ENCODE measurements around the gene MAL.

MAL gene

GRCh38 chr2:95024371-95024770, 1.1 kb upstream of the MAL start:
- H2AFZ ChIP-seq (ENCODE audit: low read length, unreplicated experiment): no peak overlapping the region
- no peaks in the 10 kb centered on the region for H3K36me3 ChIP-seq (ENCODE audit: insufficient read depth, low read length)
- H3K27ac ChIP-seq (ENCODE audit: low read depth, low read length): no peak overlapping the region
- H3K27me3 ChIP-seq (ENCODE audit: insufficient read depth, low read length): peaks cover 94% of the 10 kb centered on the region
- H3K79me2 ChIP-seq (ENCODE audit: control insufficient read depth, insufficient read depth, low read length, unreplicated experiment): no peaks in the 10 kb centered on the region
- H3K4me3 ChIP-seq (ENCODE audit: low read depth, low read length): no peak overlapping the region
- H3K4me1 ChIP-seq (ENCODE audit: control insufficient read depth, insufficient read depth, low read length, unreplicated experiment): peaks cover 7% of the 10 kb centered on the region

- H2AFZ ChIP-seq (ENCODE audit: low read length, unreplicated experiment): no peak overlapping the region
- no peak overlapping the region for H3K27ac ChIP-seq (ENCODE audit: low read depth, low read length)
- peaks cover 7% of the 10 kb centered on the region for H3K4me1 ChIP-seq (ENCODE audit: control insufficient read depth, insufficient read depth, low read length, unreplicated experiment)
- no peaks in the 10 kb centered on the region for H3K79me2 ChIP-seq (ENCODE audit: control insufficient read depth, insufficient read depth, low read length, unreplicated experiment)
- H3K27me3 ChIP-seq (ENCODE audit: insufficient read depth, low read length): peaks cover 94% of the 10 kb centered on the region
- 0 out of 2 replicates have a peak overlapping the region, but pooled peaks have one; percentile 48 for H3K4me3 ChIP-seq (ENCODE audit: low read depth, low read length)
- H3K36me3 ChIP-seq (ENCODE audit: insufficient read depth, low read length): no peaks in the 10 kb centered on the region
Observed at GRCh38 chr2:95024960-95025405, 525 bp upstream of the MAL start.

GRCh38 chr2:95026471-95027368, 1.2 kb downstream of the MAL start:
- peaks cover 94% of the 10 kb centered on the region for H3K27me3 ChIP-seq (ENCODE audit: insufficient read depth, low read length)
- H3K4me3 ChIP-seq (ENCODE audit: low read depth, low read length): no peak overlapping the region
- no peak overlapping the region for H2AFZ ChIP-seq (ENCODE audit: low read length, unreplicated experiment)
- H3K79me2 ChIP-seq (ENCODE audit: control insufficient read depth, insufficient read depth, low read length, unreplicated experiment): no peaks in the 10 kb centered on the region
- no peaks in the 10 kb centered on the region for H3K36me3 ChIP-seq (ENCODE audit: insufficient read depth, low read length)
- no peak overlapping the region for H3K27ac ChIP-seq (ENCODE audit: low read depth, low read length)
- H3K4me1 ChIP-seq (ENCODE audit: control insufficient read depth, insufficient read depth, low read length, unreplicated experiment): peaks cover 7% of the 10 kb centered on the region

- Histone ChIP-seq H3K4me1 (ENCODE audit: control insufficient read depth, insufficient read depth, low read length, unreplicated experiment) (peaks cover 7% of the 10 kb centered on the region), H3K36me3 (ENCODE audit: insufficient read depth, low read length) (no peaks in the 10 kb centered on the region), H3K27me3 (ENCODE audit: insufficient read depth, low read length) (peaks cover 95% of the 10 kb centered on the region), H3K79me2 (ENCODE audit: control insufficient read depth, insufficient read depth, low read length, unreplicated experiment) (no peaks in the 10 kb centered on the region), H3K27ac (ENCODE audit: low read depth, low read length) (no peak overlapping the region), H2AFZ (ENCODE audit: low read length, unreplicated experiment) (no peak overlapping the region), H3K4me3 (ENCODE audit: low read depth, low read length) (no peak overlapping the region)
Observed at GRCh38 chr2:95027369-95027720, 1.8 kb downstream of the MAL start.

GRCh38 chr2:95029898-95030341, 4.4 kb downstream of the MAL start:
- peaks cover 4% of the 10 kb centered on the region for H3K4me1 ChIP-seq (ENCODE audit: control insufficient read depth, insufficient read depth, low read length, unreplicated experiment)

GRCh38 chr2:95030496-95030895, 5.0 kb downstream of the MAL start:
- no peaks in the 10 kb centered on the region for H3K79me2 ChIP-seq (ENCODE audit: control insufficient read depth, insufficient read depth, low read length, unreplicated experiment)

More at GRCh38 chr2:95029898-95030341, 4.4 kb downstream of the MAL start:
- H3K36me3 ChIP-seq (ENCODE audit: insufficient read depth, low read length): no peaks in the 10 kb centered on the region
- H3K27me3 ChIP-seq (ENCODE audit: insufficient read depth, low read length): peaks cover 96% of the 10 kb centered on the region
- H3K27ac ChIP-seq (ENCODE audit: low read depth, low read length): no peak overlapping the region
- no peak overlapping the region for H3K4me3 ChIP-seq (ENCODE audit: low read depth, low read length)
- no peaks in the 10 kb centered on the region for H3K79me2 ChIP-seq (ENCODE audit: control insufficient read depth, insufficient read depth, low read length, unreplicated experiment)
- no peak overlapping the region for H2AFZ ChIP-seq (ENCODE audit: low read length, unreplicated experiment)

GRCh38 chr2:95031076-95031725, 5.7 kb downstream of the MAL start:
- Histone ChIP-seq H3K27me3 (ENCODE audit: insufficient read depth, low read length) (peaks cover 87% of the 10 kb centered on the region), H3K4me3 (ENCODE audit: low read depth, low read length) (no peak overlapping the region), H3K79me2 (ENCODE audit: control insufficient read depth, insufficient read depth, low read length, unreplicated experiment) (no peaks in the 10 kb centered on the region), H3K4me1 (ENCODE audit: control insufficient read depth, insufficient read depth, low read length, unreplicated experiment) (no peaks in the 10 kb centered on the region), H3K36me3 (ENCODE audit: insufficient read depth, low read length) (no peaks in the 10 kb centered on the region), H3K27ac (ENCODE audit: low read depth, low read length) (no peak overlapping the region), H2AFZ (ENCODE audit: low read length, unreplicated experiment) (no peak overlapping the region)

More at GRCh38 chr2:95030496-95030895, 5.0 kb downstream of the MAL start:
- no peaks in the 10 kb centered on the region for H3K4me1 ChIP-seq (ENCODE audit: control insufficient read depth, insufficient read depth, low read length, unreplicated experiment)
- peaks cover 94% of the 10 kb centered on the region for H3K27me3 ChIP-seq (ENCODE audit: insufficient read depth, low read length)
- no peak overlapping the region for H3K27ac ChIP-seq (ENCODE audit: low read depth, low read length)
- no peaks in the 10 kb centered on the region for H3K36me3 ChIP-seq (ENCODE audit: insufficient read depth, low read length)
- no peak overlapping the region for H2AFZ ChIP-seq (ENCODE audit: low read length, unreplicated experiment)
- no peak overlapping the region for H3K4me3 ChIP-seq (ENCODE audit: low read depth, low read length)

- Histone ChIP-seq H3K27me3 (ENCODE audit: insufficient read depth, low read length) (peaks cover 83% of the 10 kb centered on the region), H2AFZ (ENCODE audit: low read length, unreplicated experiment) (no peak overlapping the region), H3K4me1 (ENCODE audit: control insufficient read depth, insufficient read depth, low read length, unreplicated experiment) (no peaks in the 10 kb centered on the region), H3K79me2 (ENCODE audit: control insufficient read depth, insufficient read depth, low read length, unreplicated experiment) (no peaks in the 10 kb centered on the region), H3K4me3 (ENCODE audit: low read depth, low read length) (no peak overlapping the region), H3K36me3 (ENCODE audit: insufficient read depth, low read length) (no peaks in the 10 kb centered on the region), H3K27ac (ENCODE audit: low read depth, low read length) (no peak overlapping the region)
Observed at GRCh38 chr2:95031726-95032116, 6.2 kb downstream of the MAL start.

GRCh38 chr2:95032341-95032740, 6.8 kb downstream of the MAL start:
- Histone ChIP-seq H3K27ac (ENCODE audit: low read depth, low read length) (no peak overlapping the region), H3K4me3 (ENCODE audit: low read depth, low read length) (no peak overlapping the region), H3K79me2 (ENCODE audit: control insufficient read depth, insufficient read depth, low read length, unreplicated experiment) (no peaks in the 10 kb centered on the region), H2AFZ (ENCODE audit: low read length, unreplicated experiment) (no peak overlapping the region), H3K36me3 (ENCODE audit: insufficient read depth, low read length) (no peaks in the 10 kb centered on the region), H3K4me1 (ENCODE audit: control insufficient read depth, insufficient read depth, low read length, unreplicated experiment) (no peaks in the 10 kb centered on the region), H3K27me3 (ENCODE audit: insufficient read depth, low read length) (peaks cover 77% of the 10 kb centered on the region)

GRCh38 chr2:95032868-95033603, 7.5 kb downstream of the MAL start:
- no peak overlapping the region for H2AFZ ChIP-seq (ENCODE audit: low read length, unreplicated experiment)
- no peaks in the 10 kb centered on the region for H3K4me1 ChIP-seq (ENCODE audit: control insufficient read depth, insufficient read depth, low read length, unreplicated experiment)
- no peak overlapping the region for H3K4me3 ChIP-seq (ENCODE audit: low read depth, low read length)
- no peaks in the 10 kb centered on the region for H3K79me2 ChIP-seq (ENCODE audit: control insufficient read depth, insufficient read depth, low read length, unreplicated experiment)
- H3K27ac ChIP-seq (ENCODE audit: low read depth, low read length): no peak overlapping the region
- peaks cover 71% of the 10 kb centered on the region for H3K27me3 ChIP-seq (ENCODE audit: insufficient read depth, low read length)
- H3K36me3 ChIP-seq (ENCODE audit: insufficient read depth, low read length): no peaks in the 10 kb centered on the region

Measured in ACC112 (cell line).